Glutamatergic neuron (in vitro differentiated cells): ENCODE data around the gene ITGA8. TPM values are rescaled to one million over a fixed set of nuclear protein-coding genes. Genes with fewer than 3 reads are reported as not detected.

ENCODE experiments used
- DNase-seq: peaks from one replicate; pipeline ENCODE4 v3.0.0; 2022
- H3K27ac Mint-ChIP-seq: one replicate; pipeline ENCODE4 v1.8.0; 2020; ENCODE audit warnings: mild to moderate bottlenecking, mixed read lengths, inconsistent platforms; ENCODE audit not compliant: unreplicated experiment
- H3K27me3 Mint-ChIP-seq: one replicate; pipeline ENCODE4 v1.8.0; 2020; ENCODE audit warnings: mild to moderate bottlenecking, moderate library complexity, mixed read lengths, inconsistent platforms; ENCODE audit not compliant: unreplicated experiment
- H3K36me3 Mint-ChIP-seq: one replicate; pipeline ENCODE4 v1.8.0; 2020; ENCODE audit warnings: mild to moderate bottlenecking, mixed read lengths, inconsistent platforms; ENCODE audit not compliant: unreplicated experiment
- H3K4me1 Mint-ChIP-seq: one replicate; pipeline ENCODE4 v1.8.0; 2020; ENCODE audit warnings: mild to moderate bottlenecking, low read depth, mixed read lengths, inconsistent platforms; ENCODE audit not compliant: unreplicated experiment
- H3K4me3 Mint-ChIP-seq: one replicate; pipeline ENCODE4 v1.8.0; 2020; ENCODE audit warnings: mild to moderate bottlenecking, mixed read lengths, inconsistent platforms; ENCODE audit not compliant: unreplicated experiment
- H3K9me3 Mint-ChIP-seq: one replicate; pipeline ENCODE4 v1.8.0; 2020; ENCODE audit warnings: mild to moderate bottlenecking, moderate library complexity, mixed read lengths, inconsistent platforms; ENCODE audit not compliant: unreplicated experiment
- total RNA-seq: library from RNA; stranded (reverse); fragmentation: NEBNext Ultra II Directional; extraction: Animal tissue kit (Norgen Biotek cat#: 25700); gene quantifications from one replicate; pipeline ENCODE4 v1.2.1, GENCODE V29; 2021; ENCODE audit not compliant: unreplicated experiment
- TF ChIP-seq, protein P1 (sequence below): fragments of 200-600 bp; sonication (generic); IDR thresholded peaks from one replicate; pipeline ENCODE4 v1.5.0; 2021; ENCODE audit not compliant: partially characterized antibody, unreplicated experiment

The ITGA8 gene
- total RNA-seq, 1 donor from 2014 or later = 0.93 TPM

DNA sequence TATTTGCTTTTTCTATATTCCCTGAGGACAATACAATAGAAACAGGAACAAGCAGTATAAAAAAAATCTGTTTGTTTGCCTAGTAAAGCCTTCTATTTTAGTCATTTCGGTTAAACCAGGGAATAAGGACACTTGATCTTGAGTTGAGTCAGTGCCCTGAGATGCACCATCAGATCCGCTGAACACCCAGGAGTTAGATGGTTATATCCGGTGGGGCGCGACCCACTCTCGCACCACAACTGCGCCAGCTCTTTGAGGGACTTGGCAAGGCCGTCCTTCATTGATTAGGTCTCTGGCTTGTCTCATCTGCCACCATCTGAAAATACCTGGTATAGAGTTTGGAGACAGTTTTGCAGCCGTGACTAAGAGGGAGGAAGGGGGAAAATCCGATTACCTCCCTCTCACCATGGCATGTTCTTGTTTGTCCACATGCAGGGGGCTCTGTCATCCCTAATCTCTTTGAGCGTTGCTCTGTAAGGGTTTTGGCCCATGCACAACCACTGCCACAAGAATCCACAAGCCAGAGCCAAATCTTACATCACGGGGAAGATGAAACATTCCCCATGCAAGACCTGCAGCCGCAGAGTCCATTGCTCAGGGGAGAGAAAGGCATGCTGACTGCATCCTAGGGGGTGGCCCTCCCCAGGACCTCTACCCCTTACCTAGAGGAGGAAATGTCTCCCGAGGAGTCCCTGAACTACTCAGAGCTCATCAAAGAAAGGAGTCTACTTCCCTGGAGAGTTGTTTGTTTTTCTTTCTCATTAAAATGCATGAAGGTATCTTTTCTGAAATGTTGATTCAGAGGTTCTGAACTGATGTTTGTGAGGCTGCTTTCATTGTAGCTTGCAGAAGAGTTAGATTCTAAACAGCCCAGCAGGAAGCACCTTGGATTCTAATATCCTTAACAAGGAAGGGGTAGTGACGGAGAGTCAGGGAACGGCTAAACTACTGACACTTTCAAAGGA is 247.0 kb downstream of the ITGA8 start:
- no peak overlapping the region for H3K4me3 Mint-ChIP-seq
- TF ChIP-seq, protein P1, sequence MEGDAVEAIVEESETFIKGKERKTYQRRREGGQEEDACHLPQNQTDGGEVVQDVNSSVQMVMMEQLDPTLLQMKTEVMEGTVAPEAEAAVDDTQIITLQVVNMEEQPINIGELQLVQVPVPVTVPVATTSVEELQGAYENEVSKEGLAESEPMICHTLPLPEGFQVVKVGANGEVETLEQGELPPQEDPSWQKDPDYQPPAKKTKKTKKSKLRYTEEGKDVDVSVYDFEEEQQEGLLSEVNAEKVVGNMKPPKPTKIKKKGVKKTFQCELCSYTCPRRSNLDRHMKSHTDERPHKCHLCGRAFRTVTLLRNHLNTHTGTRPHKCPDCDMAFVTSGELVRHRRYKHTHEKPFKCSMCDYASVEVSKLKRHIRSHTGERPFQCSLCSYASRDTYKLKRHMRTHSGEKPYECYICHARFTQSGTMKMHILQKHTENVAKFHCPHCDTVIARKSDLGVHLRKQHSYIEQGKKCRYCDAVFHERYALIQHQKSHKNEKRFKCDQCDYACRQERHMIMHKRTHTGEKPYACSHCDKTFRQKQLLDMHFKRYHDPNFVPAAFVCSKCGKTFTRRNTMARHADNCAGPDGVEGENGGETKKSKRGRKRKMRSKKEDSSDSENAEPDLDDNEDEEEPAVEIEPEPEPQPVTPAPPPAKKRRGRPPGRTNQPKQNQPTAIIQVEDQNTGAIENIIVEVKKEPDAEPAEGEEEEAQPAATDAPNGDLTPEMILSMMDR = no peak
- H3K27me3 Mint-ChIP-seq = peaks cover 7% of the 10 kb centered on the region
- DNase-seq = no peak
- peaks cover 9% of the 10 kb centered on the region for H3K36me3 Mint-ChIP-seq
- peaks cover 4% of the 10 kb centered on the region for H3K9me3 Mint-ChIP-seq
- no peak overlapping the region for H3K27ac Mint-ChIP-seq
- H3K4me1 Mint-ChIP-seq = peaks cover 5% of the 10 kb centered on the region

DNA sequence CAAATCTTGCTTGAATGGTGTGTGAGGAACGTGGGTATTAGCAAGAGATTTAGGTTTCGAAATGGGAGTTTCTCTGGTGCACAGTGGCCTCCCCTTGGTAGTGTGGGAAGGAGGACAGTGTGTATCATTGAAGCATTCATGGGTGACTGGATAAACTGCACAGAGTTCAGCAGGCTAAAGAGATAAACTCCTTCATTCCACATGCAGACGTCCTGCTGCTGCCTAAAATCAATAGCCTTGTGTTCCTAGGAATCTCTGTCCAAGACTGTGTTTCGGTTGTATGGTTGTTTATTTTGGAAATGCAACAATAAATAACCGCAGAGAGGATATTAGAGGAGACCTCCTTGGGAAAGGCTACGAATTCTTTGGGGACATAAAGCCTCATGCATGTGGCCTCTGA is 247.7 kb downstream of the ITGA8 start:
- Mint-ChIP-seq H3K27me3 (peaks cover 4% of the 10 kb centered on the region), H3K9me3 (no peaks in the 10 kb centered on the region), H3K4me3 (no peak overlapping the region), H3K4me1 (peaks cover 5% of the 10 kb centered on the region), H3K27ac (no peak overlapping the region), H3K36me3 (peaks cover 4% of the 10 kb centered on the region)
- DNase-seq = no peak
- TF ChIP-seq, protein P1 = no peak

DNA sequence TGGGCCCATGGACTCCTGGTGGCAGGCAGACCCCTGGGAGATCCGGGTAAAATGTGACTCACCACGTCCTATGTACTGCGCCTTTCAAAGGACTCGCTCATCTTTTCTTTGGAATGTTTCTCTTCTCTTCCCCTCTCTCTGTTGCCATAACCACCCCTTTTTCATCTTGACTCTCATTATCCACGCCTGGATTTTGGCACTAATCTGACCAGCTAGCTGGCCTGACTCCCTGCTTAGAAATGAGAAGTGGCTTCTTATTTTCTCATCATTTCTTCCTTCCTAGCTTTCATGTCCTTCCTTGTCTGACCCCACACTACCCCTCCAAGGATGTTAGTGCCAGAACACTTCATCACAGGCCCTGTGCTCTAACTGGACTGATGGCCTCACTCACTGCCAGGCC is 250.6 kb downstream of the ITGA8 start:
- Mint-ChIP-seq H3K27ac (no peak overlapping the region), H3K36me3 (peaks cover 4% of the 10 kb centered on the region), H3K9me3 (no peaks in the 10 kb centered on the region), H3K4me1 (peaks cover 5% of the 10 kb centered on the region), H3K27me3 (peaks cover 9% of the 10 kb centered on the region), H3K4me3 (no peak overlapping the region)
- DNase-seq = no peak
- TF ChIP-seq, protein P1 = no peak

DNA sequence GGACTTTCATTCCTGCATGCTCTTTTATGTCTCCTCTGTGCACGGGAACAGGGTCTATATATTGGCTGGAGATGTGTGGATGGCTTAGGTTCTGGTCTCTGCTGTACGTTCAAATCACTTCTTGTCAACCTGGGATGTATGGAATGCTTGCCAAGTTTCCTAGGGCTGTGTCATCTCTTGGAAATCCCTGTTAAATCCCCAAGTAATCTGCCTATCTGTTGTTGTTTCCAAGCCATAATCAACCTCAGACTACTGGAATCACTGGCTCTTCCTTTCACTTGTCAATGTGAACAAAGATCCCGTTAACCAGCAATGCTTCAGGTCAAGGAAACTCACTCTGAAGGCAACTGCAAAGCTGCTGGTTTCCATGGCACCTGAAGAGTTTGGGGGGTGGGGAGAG is 255.3 kb downstream of the ITGA8 start:
- Mint-ChIP-seq H3K9me3 (peaks cover 3% of the 10 kb centered on the region), H3K4me1 (no peaks in the 10 kb centered on the region), H3K27ac (no peak overlapping the region), H3K36me3 (peaks cover 20% of the 10 kb centered on the region), H3K4me3 (no peak overlapping the region), H3K27me3 (peaks cover 5% of the 10 kb centered on the region)
- TF ChIP-seq, protein P1 = no peak
- DNase-seq = no peak

Other genes with a start within 250 kb of the ITGA8 start
- gene MINDY3, start 140.6 kb upstream of the ITGA8 start, total RNA-seq = 45.6 TPM